H1 (cell line): ENCODE measurements around the gene FLNC. TPM values are rescaled to one million over a fixed set of nuclear protein-coding genes. Genes with fewer than 3 reads are reported as not detected.
A peak's percentile ranks its signal among the peaks of the same experiment; 100 is the strongest.

Experiments used
- CTCF ChIA-PET: fragments of 300-600 bp; sonication (Branson Sonifier 250); formaldehyde crosslinking; loops from one replicate; lab custom pipeline; 2021; ENCODE audit not compliant: partially characterized antibody; lab: Charles Lee
- POLR2A ChIA-PET: fragments of 300-600 bp; sonication (Branson Sonifier 250); formaldehyde crosslinking; loops from one replicate; lab custom pipeline; 2021; ENCODE audit warnings: inconsistent platforms; ENCODE audit not compliant: partially characterized antibody; lab: Charles Lee
- DNase-seq, 2 experiments: peaks; one replicate each; pipeline versions ENCODE4 v3.0.0 to v3.0.0-alpha.2; 2010 to 2022; ENCODE audit warnings: low spot score in 2 of 2, low read depth in 1 of 2, mixed read lengths in 1 of 2
- FAIRE-seq: peaks from 2 replicates; lab custom pipeline; 2011; peaks lifted over from hg19 to GRCh38; lab: Jason Lieb, UNC
- H2AFZ ChIP-seq: 2 replicates; pipeline ENCODE4 v1.8.1; 2012; ENCODE audit warnings: low read length, inconsistent platforms
- H2AK5ac ChIP-seq: 2 replicates; pipeline ENCODE4 v1.6.1; 2013; ENCODE audit warnings: low read depth, low read length
- H2BK120ac ChIP-seq: replicated peaks from 2 replicates; pipeline ENCODE3; 2013; ENCODE audit warnings: low read depth, low read length, inconsistent platforms
- H2BK12ac ChIP-seq: 2 replicates; pipeline ENCODE4 v1.6.1; 2013; ENCODE audit warnings: low read depth, low read length
- H2BK15ac ChIP-seq: 2 replicates; pipeline ENCODE4 v1.6.1; 2013; ENCODE audit warnings: low read length
- H2BK20ac ChIP-seq: 2 replicates; pipeline ENCODE4 v1.6.1; 2013; ENCODE audit warnings: low read length
- H2BK5ac ChIP-seq: 2 replicates; pipeline ENCODE4 v1.6.1; 2013; ENCODE audit warnings: low read depth, low read length
- H3K14ac ChIP-seq: 2 replicates; pipeline ENCODE4 v1.6.1; 2013; ENCODE audit warnings: inconsistent platforms; ENCODE audit not compliant: insufficient read length
- H3K18ac ChIP-seq: 2 replicates; pipeline ENCODE4 v1.6.1; 2013; ENCODE audit warnings: low read length; ENCODE audit errors: extremely low read depth
- H3K23ac ChIP-seq: 2 replicates; pipeline ENCODE4 v1.6.1; 2013; ENCODE audit warnings: inconsistent platforms; ENCODE audit not compliant: insufficient read length
- H3K23me2 ChIP-seq: 2 replicates; pipeline ENCODE4 v1.6.1; 2013; ENCODE audit warnings: low read depth, low read length
- H3K27ac ChIP-seq: 2 replicates; pipeline ENCODE4 v1.6.1; 2011; ENCODE audit warnings: low read depth, low read length, inconsistent platforms
- H3K27me3 ChIP-seq, 4 experiments: replicated peaks in 1 of 4; 1 replicate in 1 of 4; 2 replicates in 3 of 4; pipeline versions ENCODE4 v1.6.1 to v1.8.1; 2011 to 2013; ENCODE audit warnings: low read length in 3 of 4, mild to moderate bottlenecking in 3 of 4, inconsistent platforms in 2 of 4, mixed read lengths in 2 of 4, moderate library complexity in 1 of 4; ENCODE audit not compliant: control insufficient read depth in 3 of 4, insufficient read depth in 3 of 4; ENCODE audit errors: extremely low read depth in 1 of 4
- H3K36me3 ChIP-seq, 4 experiments: 2 replicates each; pipeline versions ENCODE4 v1.6.1 to v1.8.1; 2011 to 2013; ENCODE audit warnings: mild to moderate bottlenecking in 4 of 4, low read length in 3 of 4, moderate library complexity in 2 of 4, control low read depth in 1 of 4, inconsistent platforms in 1 of 4; ENCODE audit not compliant: insufficient read depth in 4 of 4, control insufficient read depth in 2 of 4
- H3K4ac ChIP-seq: replicated peaks from 2 replicates; pipeline ENCODE3; 2013; ENCODE audit warnings: low read length, low read depth, mixed read lengths, inconsistent platforms; ENCODE audit not compliant: insufficient read length
- H3K4me1 ChIP-seq, 4 experiments: replicated peaks in 1 of 4; 1 replicate in 1 of 4; 2 replicates in 3 of 4; pipeline versions ENCODE4 v1.6.1 to v1.8.1; 2011 to 2013; ENCODE audit warnings: low read length in 3 of 4, inconsistent platforms in 2 of 4, mixed read lengths in 1 of 4; ENCODE audit not compliant: insufficient read depth in 4 of 4, control insufficient read depth in 3 of 4
- H3K4me2 ChIP-seq, 2 experiments: 2 replicates each; pipeline versions ENCODE4 v1.6.1 to v1.8.1; 2011 to 2013; ENCODE audit warnings: low read depth in 2 of 2, low read length in 2 of 2, control low read depth in 1 of 2, inconsistent platforms in 1 of 2, mild to moderate bottlenecking in 1 of 2; ENCODE audit not compliant: insufficient read depth in 1 of 2
- H3K4me3 ChIP-seq, 4 experiments: fragments of 200-600, 300-600 bp in 1 of 4; sonication (generic), shearing (Covaris generic), sonication (Bioruptor Twin) in 1 of 4; 2 replicates each; pipeline versions ENCODE4 v1.5.1 to v1.8.1; 2011 to 2016; ENCODE audit warnings: low read length in 4 of 4, low read depth in 3 of 4, control low read depth in 2 of 4, inconsistent platforms in 2 of 4, mild to moderate bottlenecking in 2 of 4, mixed read lengths in 1 of 4, moderate library complexity in 1 of 4; ENCODE audit not compliant: insufficient read depth in 2 of 4; ENCODE audit errors: extremely low read depth in 1 of 4
- H3K56ac ChIP-seq: replicated peaks from 2 replicates; pipeline ENCODE3; 2013; ENCODE audit warnings: low read depth, mild to moderate bottlenecking, mixed read lengths, low read length, inconsistent platforms; ENCODE audit not compliant: insufficient read length
- H3K79me1 ChIP-seq: 2 replicates; pipeline ENCODE4 v1.6.1; 2013; ENCODE audit warnings: low read depth, low read length, control low read depth
- H3K79me2 ChIP-seq, 2 experiments: 2 replicates each; pipeline versions ENCODE4 v1.6.1 to v1.8.1; 2012 to 2013; ENCODE audit warnings: low read length in 2 of 2, mild to moderate bottlenecking in 2 of 2, inconsistent platforms in 1 of 2; ENCODE audit not compliant: insufficient read depth in 2 of 2, control insufficient read depth in 1 of 2
- H3K9ac ChIP-seq, 4 experiments: replicated peaks in 1 of 4; 1 replicate in 1 of 4; 2 replicates in 3 of 4; pipeline versions ENCODE4 v1.6.1 to v1.8.1; 2011 to 2013; ENCODE audit warnings: low read depth in 3 of 4, low read length in 3 of 4, control low read depth in 2 of 4, mild to moderate bottlenecking in 2 of 4, moderate library complexity in 2 of 4, inconsistent platforms in 1 of 4; ENCODE audit errors: extremely low read depth in 1 of 4
- H3K9me3 ChIP-seq, 2 experiments: 2 replicates each; pipeline versions ENCODE4 v1.6.1 to v1.8.1; 2012 to 2013; ENCODE audit warnings: mild to moderate bottlenecking in 2 of 2, moderate library complexity in 2 of 2, control low read depth in 1 of 2, inconsistent platforms in 1 of 2, low read depth in 1 of 2, low read length in 1 of 2, mixed read lengths in 1 of 2; ENCODE audit not compliant: insufficient read depth in 2 of 2
- H4K20me1 ChIP-seq, 2 experiments: replicated peaks in 1 of 2; 2 replicates each; pipeline versions ENCODE3 to v1.8.1; 2011 to 2013; ENCODE audit warnings: inconsistent platforms in 2 of 2, low read length in 2 of 2, mild to moderate bottlenecking in 1 of 2; ENCODE audit not compliant: insufficient read depth in 2 of 2, control insufficient read depth in 1 of 2
- H4K5ac ChIP-seq: 2 replicates; pipeline ENCODE4 v1.6.1; 2013; ENCODE audit warnings: low read length, low read depth, mixed read lengths, inconsistent platforms; ENCODE audit not compliant: insufficient read length
- H4K8ac ChIP-seq: 2 replicates; pipeline ENCODE4 v1.8.0; 2013; ENCODE audit warnings: mild to moderate bottlenecking, moderate library complexity, low read length, inconsistent platforms; ENCODE audit not compliant: insufficient read depth; ENCODE audit errors: extremely low read depth
- H4K91ac ChIP-seq: replicated peaks from 2 replicates; pipeline ENCODE3; 2013; ENCODE audit warnings: low read length, mixed read lengths, inconsistent platforms; ENCODE audit not compliant: insufficient read length
- TCF12 ChIP-seq: IDR thresholded peaks from 2 replicates; pipeline ENCODE4 v1.6.1; 2011; ENCODE audit warnings: low read depth, mild to moderate bottlenecking, low read length
- WGBS, 2 experiments: shearing (Covaris generic) in 1 of 2; methylation state at CpG; one replicate each; pipeline versions ENCODE4 v1.1.6 to v1.1.7; 2013 to 2015; ENCODE audit warnings: low lambda C conversion rate in 2 of 2, mixed read lengths in 2 of 2, inconsistent platforms in 1 of 2, low coverage in 1 of 2, missing lambda C conversion rate in 1 of 2; ENCODE audit not compliant: insufficient replicate concordance in 2 of 2, insufficient coverage in 1 of 2, insufficient read length in 1 of 2; ENCODE audit errors: extremely low coverage in 1 of 2, missing lambda C conversion rate in 1 of 2; 5-methylcytosine and 5-hydroxymethylcytosine counted together
- polyA plus RNA-seq, 7 experiments: library from polyadenylated mRNA; depleted of rRNA in 3 of 7; stranded (reverse) in 5 of 7; unstranded in 2 of 7; fragments of >200 nt in 5 of 7; fragments of 200-250 nt in 2 of 7; gene quantifications; 1 replicate in 5 of 7; 2 replicates in 1 of 7; 4 replicates in 1 of 7; pipeline versions ENCODE4 v1.2.1 to v1.2.3, GENCODE V29; 2011 to 2013; ENCODE audit warnings: missing spikeins in 2 of 7, mixed read lengths in 2 of 7
- total RNA-seq: library from RNA; stranded (reverse); fragmentation: NEBNext Ultra II Directional; extraction: Animal tissue kit (Norgen Biotek cat#: 25700); gene quantifications from 2 replicates; pipeline ENCODE4 v1.2.1, GENCODE V29; 2021
- TF ChIP-seq, protein P1 (sequence below), 3 experiments: IDR thresholded peaks; 1 replicate in 2 of 3; 2 replicates in 1 of 3; pipeline versions ENCODE4 v1.5.1 to v1.6.1; 2011; ENCODE audit warnings: low read length in 3 of 3, mild to moderate bottlenecking in 3 of 3, inconsistent platforms in 2 of 3, low read depth in 1 of 3, moderate library complexity in 1 of 3; ENCODE audit not compliant: insufficient read depth in 1 of 3; ENCODE audit errors: control extremely low read depth in 1 of 3

The FLNC gene
- total and polyA plus RNA-seq, 2 of the 8 experiments (the other 6 are each of a cell fraction or from before 2014, with no cell fraction given) = 1.9 to 10.7 TPM

DNA sequence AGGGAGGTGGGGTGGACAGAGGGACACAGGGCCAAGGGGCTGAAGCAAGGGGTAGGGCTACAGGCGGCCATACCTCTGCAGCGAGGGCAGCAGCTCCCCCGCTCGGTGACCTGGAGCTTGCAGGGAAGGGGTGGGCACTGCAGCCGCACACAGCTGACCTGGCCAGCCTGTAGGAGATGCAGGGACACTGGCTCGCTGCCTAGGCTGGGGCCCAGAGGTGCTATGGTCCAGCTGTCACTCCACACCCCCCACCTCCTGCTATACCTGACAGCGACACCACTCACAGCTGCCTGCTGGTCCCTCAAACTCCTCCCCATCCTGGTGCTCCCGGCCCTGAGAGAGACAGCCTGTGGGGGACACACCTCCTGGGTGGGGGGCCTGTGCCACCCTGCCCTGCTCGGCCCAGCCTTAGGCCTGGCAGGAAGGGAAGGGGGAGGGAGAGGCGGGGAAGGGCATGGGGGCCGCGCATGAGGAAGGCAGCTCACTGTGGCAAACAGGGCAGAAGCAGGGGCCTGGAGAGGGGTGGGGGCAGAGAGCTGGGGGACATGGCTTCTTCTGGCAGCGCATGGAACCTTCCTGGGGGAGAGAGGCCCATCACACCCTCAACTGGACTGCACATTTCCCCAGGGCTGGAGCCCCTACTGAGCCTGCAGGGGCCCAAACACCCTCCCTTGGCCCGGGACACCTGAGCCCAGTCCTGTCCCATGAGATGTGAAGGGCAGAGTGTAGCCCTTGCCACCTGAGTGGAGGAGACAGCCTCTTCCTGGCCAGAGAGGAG lies 56.4 kb downstream of the FLNC start:
- Histone ChIP-seq H3K56ac (no peak overlapping the region), H4K20me1 (peaks cover 0 to 12% of the 10 kb centered on the region in 2 experiments), H4K8ac (peak overlapping the region; percentile 51; the same call in 1 of the 2 replicates), H3K4me2 (no peak overlapping the region), H2BK120ac (no peak overlapping the region), H3K14ac (no peak overlapping the region), H4K91ac (no peak overlapping the region), H3K9me3 (no peaks in the 10 kb centered on the region), H2BK5ac (no peak overlapping the region), H2BK15ac (0 out of 2 replicates have a peak overlapping the region, but pooled peaks have one; percentile 61), H3K18ac (peak overlapping the region; percentile 7; the same call in 1 of the 2 replicates), H3K4me1 (peaks cover 0 to 18% (median 11%) of the 10 kb centered on the region in 4 experiments; a peak in 5 of 7 replicates), H3K23ac (no peak overlapping the region), H3K36me3 (no peaks in the 10 kb centered on the region), H2AFZ (no peak overlapping the region), H3K79me2 (no peaks in the 10 kb centered on the region), H2BK12ac (no peak overlapping the region), H3K23me2 (peaks cover 20% of the 10 kb centered on the region; the same call in 1 of the 2 replicates), H3K79me1 (0 out of 2 replicates have a peak, but pooled peaks cover 7% of the 10 kb centered on the region), H3K4me3 (no peak overlapping the region), H3K27ac (no peak overlapping the region), H2BK20ac (no peak overlapping the region), H3K4ac (no peak overlapping the region), H3K27me3 (peaks cover 0 to 7% (median 4%) of the 10 kb centered on the region in 4 experiments; a peak in 4 of 7 replicates), H2AK5ac (no peak overlapping the region), H3K9ac (no peak overlapping the region), H4K5ac (no peak overlapping the region)
- FAIRE-seq = no peak
- DNase-seq = no peak
- CTCF ChIA-PET = interaction anchor here (0.5 to 10.3 kb wide), 23 partner anchors 11 to 437 kb away, joined by 3 to 189 read pairs (median 4); partner anchors contain the start of gene ATP6V1F
- POLR2A ChIA-PET = interaction anchor here (0.6 to 1.8 kb wide), 7 partner anchors 14 to 68 kb away, joined by 3 to 5 read pairs (median 3); no protein-coding TSS in a partner anchor
- 80% methylated on average over 4 of the region's 14 CpGs; no CpG with 5 or more reads in 1 of the 2 experiments for WGBS, 2 experiments
- TF ChIP-seq, protein P1, sequence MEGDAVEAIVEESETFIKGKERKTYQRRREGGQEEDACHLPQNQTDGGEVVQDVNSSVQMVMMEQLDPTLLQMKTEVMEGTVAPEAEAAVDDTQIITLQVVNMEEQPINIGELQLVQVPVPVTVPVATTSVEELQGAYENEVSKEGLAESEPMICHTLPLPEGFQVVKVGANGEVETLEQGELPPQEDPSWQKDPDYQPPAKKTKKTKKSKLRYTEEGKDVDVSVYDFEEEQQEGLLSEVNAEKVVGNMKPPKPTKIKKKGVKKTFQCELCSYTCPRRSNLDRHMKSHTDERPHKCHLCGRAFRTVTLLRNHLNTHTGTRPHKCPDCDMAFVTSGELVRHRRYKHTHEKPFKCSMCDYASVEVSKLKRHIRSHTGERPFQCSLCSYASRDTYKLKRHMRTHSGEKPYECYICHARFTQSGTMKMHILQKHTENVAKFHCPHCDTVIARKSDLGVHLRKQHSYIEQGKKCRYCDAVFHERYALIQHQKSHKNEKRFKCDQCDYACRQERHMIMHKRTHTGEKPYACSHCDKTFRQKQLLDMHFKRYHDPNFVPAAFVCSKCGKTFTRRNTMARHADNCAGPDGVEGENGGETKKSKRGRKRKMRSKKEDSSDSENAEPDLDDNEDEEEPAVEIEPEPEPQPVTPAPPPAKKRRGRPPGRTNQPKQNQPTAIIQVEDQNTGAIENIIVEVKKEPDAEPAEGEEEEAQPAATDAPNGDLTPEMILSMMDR (IDR thresholded peaks at IDR 0.05; ENCODE audit: control extremely low read depth in 1 of 3, insufficient read depth in 1 of 3, low read depth in 1 of 3, low read length in 3 of 3) = peak in 1 of 3 experiments; percentile 10; a peak in 1 of 4 replicates
- TF ChIP-seq TCF12 = no peak
